Prostate gland (tissue), 2 donors: ENCODE measurements around the gene FREM2.

Experiments
- POLR2A ChIP-seq: fragments of 450-650 bp; IDR thresholded peaks from one replicate; pipeline ENCODE4 v1.6.1; 2016; ENCODE audit warnings: antibody characterized with exemption, mild to moderate bottlenecking
- POLR2AphosphoS5 ChIP-seq: sonication (generic); formaldehyde crosslinking; IDR thresholded peaks from one replicate; pipeline ENCODE4 v1.6.1; 2017; ENCODE audit warnings: antibody characterized with exemption
- TF ChIP-seq, protein P1 (sequence below), 4 experiments: fragments of 200-600 bp in 2 of 4; fragments of 450-650 bp in 2 of 4; sonication (generic) in 2 of 4; IDR thresholded peaks; 1 replicate in 3 of 4; 2 replicates in 1 of 4; pipeline ENCODE4 v1.5.1; 2016 to 2019; ENCODE audit warnings: antibody characterized with exemption in 4 of 4, mild to moderate bottlenecking in 2 of 4, moderate library complexity in 2 of 4

DNA sequence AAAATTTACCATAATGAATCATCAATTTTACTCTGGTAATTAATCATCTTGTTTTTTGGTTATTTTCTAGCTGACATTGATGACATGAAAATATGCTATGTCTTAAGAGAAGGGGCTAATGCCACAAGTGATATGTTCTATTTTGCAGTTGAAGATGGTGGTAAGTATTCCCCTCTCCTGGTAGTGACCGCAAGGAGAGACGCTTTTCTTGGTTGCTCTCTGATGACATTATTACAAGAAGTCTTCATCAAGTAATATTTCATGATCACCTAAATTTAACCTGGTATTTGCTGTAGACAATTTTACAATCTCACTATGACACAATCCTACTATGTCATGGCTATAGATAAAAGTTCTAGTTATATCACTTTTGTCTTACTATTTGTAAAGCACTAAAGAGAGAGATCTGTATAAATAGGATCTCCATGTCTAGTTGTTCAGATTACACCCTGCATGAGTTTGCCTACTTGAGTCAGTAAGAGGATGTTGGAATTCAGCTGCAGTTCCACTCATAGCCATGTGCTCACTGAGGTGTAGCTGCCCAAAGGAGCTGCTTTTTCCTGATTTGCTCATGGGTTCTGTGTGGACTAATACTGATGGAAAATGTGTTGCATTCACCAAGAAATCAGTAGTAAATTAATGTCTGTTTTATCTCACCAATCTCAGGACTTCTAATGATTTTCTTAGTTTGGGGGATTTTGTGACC lies 10.9 kb downstream of the FREM2 start:
- TF ChIP-seq, protein P1, sequence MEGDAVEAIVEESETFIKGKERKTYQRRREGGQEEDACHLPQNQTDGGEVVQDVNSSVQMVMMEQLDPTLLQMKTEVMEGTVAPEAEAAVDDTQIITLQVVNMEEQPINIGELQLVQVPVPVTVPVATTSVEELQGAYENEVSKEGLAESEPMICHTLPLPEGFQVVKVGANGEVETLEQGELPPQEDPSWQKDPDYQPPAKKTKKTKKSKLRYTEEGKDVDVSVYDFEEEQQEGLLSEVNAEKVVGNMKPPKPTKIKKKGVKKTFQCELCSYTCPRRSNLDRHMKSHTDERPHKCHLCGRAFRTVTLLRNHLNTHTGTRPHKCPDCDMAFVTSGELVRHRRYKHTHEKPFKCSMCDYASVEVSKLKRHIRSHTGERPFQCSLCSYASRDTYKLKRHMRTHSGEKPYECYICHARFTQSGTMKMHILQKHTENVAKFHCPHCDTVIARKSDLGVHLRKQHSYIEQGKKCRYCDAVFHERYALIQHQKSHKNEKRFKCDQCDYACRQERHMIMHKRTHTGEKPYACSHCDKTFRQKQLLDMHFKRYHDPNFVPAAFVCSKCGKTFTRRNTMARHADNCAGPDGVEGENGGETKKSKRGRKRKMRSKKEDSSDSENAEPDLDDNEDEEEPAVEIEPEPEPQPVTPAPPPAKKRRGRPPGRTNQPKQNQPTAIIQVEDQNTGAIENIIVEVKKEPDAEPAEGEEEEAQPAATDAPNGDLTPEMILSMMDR (IDR thresholded peaks at IDR 0.05): no peak
- TF ChIP-seq POLR2AphosphoS5 (no peak), POLR2A (no peak)
